ENCODE measurements around the gene VWA7. TPM values are rescaled to one million over a fixed set of nuclear protein-coding genes. Genes with fewer than 3 reads are reported as not detected.

Gene VWA7
- total RNA-seq, 2 donors from 2014 or later, result 2.7 to 13.0 TPM

DNA sequence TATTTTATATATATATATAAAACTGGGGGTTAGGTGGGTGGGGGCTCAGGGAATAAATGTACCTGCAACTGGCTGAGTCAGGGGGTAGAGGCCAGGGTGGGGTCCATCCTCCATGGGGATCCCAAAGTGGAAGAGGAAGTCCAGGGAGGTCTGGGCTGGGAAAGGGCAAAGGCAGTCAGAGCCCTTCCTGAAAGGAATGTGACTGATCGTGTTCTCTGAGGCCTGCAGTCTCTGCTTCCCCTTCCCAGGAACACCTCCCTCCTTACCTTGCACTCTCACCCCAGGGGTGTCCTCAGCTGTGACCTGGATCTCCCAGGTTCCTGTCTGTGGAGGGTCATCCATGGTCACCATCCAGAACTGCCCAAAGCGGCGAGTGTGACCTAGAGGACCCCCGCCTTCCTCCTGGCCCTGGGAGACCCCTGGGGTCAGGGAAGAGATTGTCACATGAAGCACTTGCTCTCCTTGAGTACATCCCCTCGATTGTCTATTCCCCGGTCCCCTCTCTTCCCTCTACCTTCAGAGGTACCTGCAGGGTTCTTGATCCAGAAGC, 10.0 kb downstream of the VWA7 start:
- intact Hi-C loops (cut with DNase I), result no loop called here
- TF ChIP-seq, protein P1, sequence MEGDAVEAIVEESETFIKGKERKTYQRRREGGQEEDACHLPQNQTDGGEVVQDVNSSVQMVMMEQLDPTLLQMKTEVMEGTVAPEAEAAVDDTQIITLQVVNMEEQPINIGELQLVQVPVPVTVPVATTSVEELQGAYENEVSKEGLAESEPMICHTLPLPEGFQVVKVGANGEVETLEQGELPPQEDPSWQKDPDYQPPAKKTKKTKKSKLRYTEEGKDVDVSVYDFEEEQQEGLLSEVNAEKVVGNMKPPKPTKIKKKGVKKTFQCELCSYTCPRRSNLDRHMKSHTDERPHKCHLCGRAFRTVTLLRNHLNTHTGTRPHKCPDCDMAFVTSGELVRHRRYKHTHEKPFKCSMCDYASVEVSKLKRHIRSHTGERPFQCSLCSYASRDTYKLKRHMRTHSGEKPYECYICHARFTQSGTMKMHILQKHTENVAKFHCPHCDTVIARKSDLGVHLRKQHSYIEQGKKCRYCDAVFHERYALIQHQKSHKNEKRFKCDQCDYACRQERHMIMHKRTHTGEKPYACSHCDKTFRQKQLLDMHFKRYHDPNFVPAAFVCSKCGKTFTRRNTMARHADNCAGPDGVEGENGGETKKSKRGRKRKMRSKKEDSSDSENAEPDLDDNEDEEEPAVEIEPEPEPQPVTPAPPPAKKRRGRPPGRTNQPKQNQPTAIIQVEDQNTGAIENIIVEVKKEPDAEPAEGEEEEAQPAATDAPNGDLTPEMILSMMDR (IDR thresholded peaks at IDR 0.05), result no peak
- TF ChIP-seq POLR2A (IDR thresholded peaks at IDR 0.05), result no peak
- TF ChIP-seq POLR2AphosphoS5 (IDR thresholded peaks at IDR 0.05), result no peak
- no peak overlapping the region for H3K27ac ChIP-seq
- H3K9me3 ChIP-seq, result no peaks in the 10 kb centered on the region
- no peaks in the 10 kb centered on the region for H3K27me3 ChIP-seq (replicated peaks; ENCODE audit: insufficient read depth)
- no peaks in the 10 kb centered on the region for H3K36me3 ChIP-seq
- WGBS, result 83% methylated on average over 6 of the region's 6 CpGs
- no peaks in the 10 kb centered on the region for H3K4me1 ChIP-seq (replicated peaks)
- no peak overlapping the region for H3K4me3 ChIP-seq
- DNase-seq (ENCODE audit: low spot score), result no peak

DNA sequence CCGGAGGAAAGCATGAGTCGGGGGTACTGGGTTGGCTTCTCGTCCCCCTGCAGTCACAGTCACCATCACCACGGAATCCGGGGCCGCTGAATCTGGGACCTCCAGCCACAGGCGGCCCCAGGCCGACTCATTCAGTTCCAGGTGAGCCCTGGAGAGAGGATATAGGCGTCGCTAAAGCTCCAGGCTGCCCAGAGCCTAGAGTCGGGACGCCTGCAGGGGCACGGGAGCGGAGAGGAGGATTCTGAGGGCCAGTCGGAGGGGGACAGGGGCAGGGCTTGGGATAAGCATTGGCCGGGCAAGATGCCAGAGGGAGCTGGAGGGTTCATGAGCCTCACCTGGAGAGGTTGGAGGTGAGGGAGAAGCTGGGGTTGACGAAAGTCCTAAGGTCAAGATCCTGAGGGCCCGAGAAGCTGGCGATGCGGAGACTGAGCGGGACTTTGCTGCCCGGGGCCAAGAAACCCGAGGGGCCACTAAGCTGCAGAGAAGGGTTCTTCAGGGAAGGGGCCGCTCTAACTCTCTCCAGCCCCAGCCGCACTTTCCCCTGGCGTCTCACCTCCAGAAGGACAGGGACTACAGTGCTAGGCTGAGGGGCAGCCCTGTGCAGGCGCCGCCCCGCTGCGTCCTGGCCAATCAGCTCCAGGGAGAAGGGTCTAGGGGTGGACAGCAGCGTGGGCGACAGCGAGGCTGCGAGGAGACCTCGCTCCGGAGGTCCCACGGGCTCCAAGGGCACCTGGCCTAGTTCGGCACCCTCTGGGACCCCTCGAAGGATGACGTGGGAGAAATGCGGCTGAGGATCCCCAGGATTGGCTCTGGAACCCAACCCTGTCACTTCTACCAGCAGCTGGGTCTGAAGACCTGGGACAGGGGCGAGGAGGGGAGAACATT, 11.0 kb downstream of the VWA7 start:
- DNase-seq (ENCODE audit: low spot score), result no peak
- Histone ChIP-seq H3K4me1 (replicated peaks) (no peaks in the 10 kb centered on the region), H3K27ac (no peak overlapping the region), H3K4me3 (peak overlapping the region in 1 of 2 donors; percentile 15), H3K27me3 (replicated peaks; ENCODE audit: insufficient read depth) (no peaks in the 10 kb centered on the region), H3K9me3 (no peaks in the 10 kb centered on the region), H3K36me3 (no peaks in the 10 kb centered on the region)
- 37% methylated on average over 42 of the region's 42 CpGs for WGBS
- TF ChIP-seq POLR2A (IDR thresholded peaks at IDR 0.05) (no peak), POLR2AphosphoS5 (IDR thresholded peaks at IDR 0.05) (no peak)
- TF ChIP-seq, protein P1 (IDR thresholded peaks at IDR 0.05), result no peak
- intact Hi-C loops (cut with DNase I), result no loop called here

DNA sequence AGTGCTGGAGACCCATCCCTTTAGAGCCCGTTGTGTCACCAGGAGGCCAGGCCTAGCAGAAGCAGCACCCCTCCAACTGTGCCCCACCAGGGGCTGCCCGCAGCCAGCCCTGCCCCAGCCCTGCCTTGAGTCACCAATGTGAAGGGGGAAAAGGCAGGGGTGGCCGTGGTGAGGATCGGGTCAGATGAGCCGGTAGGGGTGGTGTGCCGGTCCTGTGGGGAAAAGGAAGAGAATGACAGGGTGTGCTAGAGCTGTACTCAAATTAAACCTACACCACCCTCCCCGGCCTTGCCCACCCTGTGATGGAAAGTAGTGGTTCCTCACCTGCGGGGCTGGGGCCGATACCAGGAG, 11.6 kb downstream of the VWA7 start:
- 93% methylated on average over 9 of the region's 9 CpGs for WGBS
- H3K4me3 ChIP-seq, result no peak overlapping the region
- intact Hi-C loops (cut with DNase I), result no loop called here
- no peak overlapping the region for H3K27ac ChIP-seq
- no peaks in the 10 kb centered on the region for H3K36me3 ChIP-seq
- DNase-seq (ENCODE audit: low spot score), result no peak
- TF ChIP-seq POLR2A (IDR thresholded peaks at IDR 0.05) (no peak), POLR2AphosphoS5 (IDR thresholded peaks at IDR 0.05) (no peak)
- TF ChIP-seq, protein P1 (IDR thresholded peaks at IDR 0.05), result no peak
- no peaks in the 10 kb centered on the region for H3K27me3 ChIP-seq (replicated peaks; ENCODE audit: insufficient read depth)
- H3K4me1 ChIP-seq (replicated peaks), result no peaks in the 10 kb centered on the region
- H3K9me3 ChIP-seq, result no peaks in the 10 kb centered on the region

DNA sequence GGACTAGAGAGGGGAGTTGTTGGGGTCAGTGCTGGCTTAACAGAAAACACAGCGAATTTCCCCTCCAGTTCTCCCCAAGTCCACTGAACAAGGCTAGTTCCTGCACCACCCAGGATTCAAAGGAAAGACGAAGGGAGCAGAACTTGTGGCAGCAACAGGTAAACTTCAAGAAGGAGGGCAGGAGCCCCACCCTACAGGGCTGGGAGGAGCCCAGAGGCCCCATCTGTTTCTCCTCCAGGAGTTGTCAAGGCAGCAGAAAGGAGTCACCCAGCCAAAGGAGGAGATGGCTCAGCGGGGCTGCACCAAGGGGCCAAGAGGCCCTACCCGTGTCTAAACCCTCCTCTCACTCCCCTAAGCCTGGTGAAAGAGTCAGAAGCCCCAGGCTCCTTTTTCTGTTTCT, 12.9 kb downstream of the VWA7 start:
- H3K4me1 ChIP-seq (replicated peaks), result no peaks in the 10 kb centered on the region
- TF ChIP-seq, protein P1 (IDR thresholded peaks at IDR 0.05), result no peak
- no peak for TF ChIP-seq POLR2AphosphoS5 (IDR thresholded peaks at IDR 0.05)
- TF ChIP-seq POLR2A (IDR thresholded peaks at IDR 0.05), result no peak
- no peaks in the 10 kb centered on the region for H3K9me3 ChIP-seq
- intact Hi-C loops (cut with DNase I), result no loop called here
- H3K27me3 ChIP-seq (replicated peaks; ENCODE audit: insufficient read depth), result no peaks in the 10 kb centered on the region
- no peaks in the 10 kb centered on the region for H3K36me3 ChIP-seq
- H3K4me3 ChIP-seq, result no peak overlapping the region
- 90% methylated on average over 4 of the region's 4 CpGs for WGBS
- DNase-seq (ENCODE audit: low spot score), result no peak
- H3K27ac ChIP-seq, result no peak overlapping the region

DNA sequence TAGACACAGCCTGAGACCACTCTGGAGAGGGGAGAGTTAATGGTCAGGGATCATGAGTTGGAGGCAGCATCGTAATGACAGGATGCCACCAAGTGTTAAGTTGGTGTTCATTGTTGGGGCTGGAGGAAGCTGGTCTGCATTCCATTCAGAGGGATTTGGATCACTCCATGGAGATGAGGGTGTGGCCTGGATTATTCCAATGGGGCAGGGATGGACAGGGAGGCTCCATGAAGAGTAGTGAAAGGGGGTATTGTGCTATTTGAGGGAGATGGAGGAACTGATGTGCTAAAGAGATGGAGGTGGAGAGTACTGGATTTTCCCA, 13.5 kb downstream of the VWA7 start:
- Histone ChIP-seq H3K36me3 (no peaks in the 10 kb centered on the region), H3K27me3 (replicated peaks; ENCODE audit: insufficient read depth) (no peaks in the 10 kb centered on the region), H3K9me3 (no peaks in the 10 kb centered on the region), H3K4me3 (no peak overlapping the region), H3K4me1 (replicated peaks) (no peaks in the 10 kb centered on the region), H3K27ac (no peak overlapping the region)
- intact Hi-C loops (cut with DNase I), result no loop called here
- no peak for DNase-seq (ENCODE audit: low spot score)
- TF ChIP-seq POLR2AphosphoS5 (IDR thresholded peaks at IDR 0.05) (no peak), POLR2A (IDR thresholded peaks at IDR 0.05) (no peak)
- TF ChIP-seq, protein P1 (IDR thresholded peaks at IDR 0.05), result no peak
- 20% methylated on average over 1 of the region's 1 CpG for WGBS

All from prostate gland (tissue), 2 donors.